GM12878 (cell line): Measurements from ENCODE around the gene ARHGAP6.

Experiments used
- EZH2 ChIP-seq: IDR thresholded peaks from 2 replicates; pipeline ENCODE4 v1.6.1; 2012; ENCODE audit warnings: low read depth, mild to moderate bottlenecking, control low read depth, inconsistent platforms, low read length, borderline replicate concordance; ENCODE audit not compliant: control insufficient read depth
- POLR2A ChIP-seq: IDR thresholded peaks from 2 replicates; pipeline ENCODE4 v1.6.1; 2011; ENCODE audit warnings: low read depth, mild to moderate bottlenecking, low read length
- RAD21 ChIP-seq: IDR thresholded peaks from 2 replicates; pipeline ENCODE4 v1.6.1; 2011; ENCODE audit warnings: mild to moderate bottlenecking, low read depth, low read length, moderate library complexity; ENCODE audit not compliant: insufficient read depth
- TF ChIP-seq, protein P1 (sequence below), 3 experiments: IDR thresholded peaks in 2 of 3; conservative IDR thresholded peaks in 1 of 3; 2 replicates each; pipeline ENCODE4 v1.5.1; 2011; ENCODE audit warnings: low read depth in 3 of 3, low read length in 3 of 3, mild to moderate bottlenecking in 3 of 3, control low read depth in 2 of 3, moderate library complexity in 2 of 3, inconsistent platforms in 1 of 3, mixed read lengths in 1 of 3; ENCODE audit not compliant: control insufficient read depth in 2 of 3, insufficient read depth in 1 of 3; ENCODE audit errors: extremely low read depth in 1 of 3
- TF ChIP-seq, protein P2 (sequence below): IDR thresholded peaks from 2 replicates; pipeline ENCODE4 v1.6.1; 2011; ENCODE audit warnings: low read depth, low read length, improper control_type of control experiment, borderline replicate concordance

DNA sequence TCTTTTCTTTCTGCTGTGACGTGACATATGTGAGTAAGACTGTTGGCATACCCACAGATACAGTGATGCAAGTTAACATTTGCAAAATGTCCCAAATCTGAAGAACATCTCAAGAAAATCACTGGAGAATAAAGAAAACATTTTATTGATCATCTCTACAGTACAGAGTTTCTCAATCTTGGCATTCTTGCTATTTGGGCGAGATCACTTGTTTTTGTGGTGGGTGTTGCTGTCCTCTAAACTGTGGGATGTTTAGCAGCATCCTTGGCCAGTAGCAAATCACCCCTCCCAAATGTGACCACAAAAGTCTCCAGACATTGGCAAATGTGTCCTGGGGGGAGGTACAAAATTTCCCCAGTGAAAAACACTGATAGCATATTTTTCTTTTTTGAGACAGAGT is 343.7 kb downstream of the ARHGAP6 start:
- TF ChIP-seq, protein P1, sequence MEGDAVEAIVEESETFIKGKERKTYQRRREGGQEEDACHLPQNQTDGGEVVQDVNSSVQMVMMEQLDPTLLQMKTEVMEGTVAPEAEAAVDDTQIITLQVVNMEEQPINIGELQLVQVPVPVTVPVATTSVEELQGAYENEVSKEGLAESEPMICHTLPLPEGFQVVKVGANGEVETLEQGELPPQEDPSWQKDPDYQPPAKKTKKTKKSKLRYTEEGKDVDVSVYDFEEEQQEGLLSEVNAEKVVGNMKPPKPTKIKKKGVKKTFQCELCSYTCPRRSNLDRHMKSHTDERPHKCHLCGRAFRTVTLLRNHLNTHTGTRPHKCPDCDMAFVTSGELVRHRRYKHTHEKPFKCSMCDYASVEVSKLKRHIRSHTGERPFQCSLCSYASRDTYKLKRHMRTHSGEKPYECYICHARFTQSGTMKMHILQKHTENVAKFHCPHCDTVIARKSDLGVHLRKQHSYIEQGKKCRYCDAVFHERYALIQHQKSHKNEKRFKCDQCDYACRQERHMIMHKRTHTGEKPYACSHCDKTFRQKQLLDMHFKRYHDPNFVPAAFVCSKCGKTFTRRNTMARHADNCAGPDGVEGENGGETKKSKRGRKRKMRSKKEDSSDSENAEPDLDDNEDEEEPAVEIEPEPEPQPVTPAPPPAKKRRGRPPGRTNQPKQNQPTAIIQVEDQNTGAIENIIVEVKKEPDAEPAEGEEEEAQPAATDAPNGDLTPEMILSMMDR (IDR thresholded peaks at IDR 0.05 in 2 of 3, conservative IDR thresholded peaks at IDR 0.05 in 1 of 3; ENCODE audit: control insufficient read depth in 2 of 3, extremely low read depth in 1 of 3, insufficient read depth in 1 of 3, low read depth in 3 of 3, low read length in 3 of 3): no peak
- no peak for TF ChIP-seq RAD21
- TF ChIP-seq, protein P2, sequence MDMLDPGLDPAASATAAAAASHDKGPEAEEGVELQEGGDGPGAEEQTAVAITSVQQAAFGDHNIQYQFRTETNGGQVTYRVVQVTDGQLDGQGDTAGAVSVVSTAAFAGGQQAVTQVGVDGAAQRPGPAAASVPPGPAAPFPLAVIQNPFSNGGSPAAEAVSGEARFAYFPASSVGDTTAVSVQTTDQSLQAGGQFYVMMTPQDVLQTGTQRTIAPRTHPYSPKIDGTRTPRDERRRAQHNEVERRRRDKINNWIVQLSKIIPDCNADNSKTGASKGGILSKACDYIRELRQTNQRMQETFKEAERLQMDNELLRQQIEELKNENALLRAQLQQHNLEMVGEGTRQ: no peak
- no peak for TF ChIP-seq POLR2A
- TF ChIP-seq EZH2: no peak
